ENCODE measurements around the gene GPR153.

DNA sequence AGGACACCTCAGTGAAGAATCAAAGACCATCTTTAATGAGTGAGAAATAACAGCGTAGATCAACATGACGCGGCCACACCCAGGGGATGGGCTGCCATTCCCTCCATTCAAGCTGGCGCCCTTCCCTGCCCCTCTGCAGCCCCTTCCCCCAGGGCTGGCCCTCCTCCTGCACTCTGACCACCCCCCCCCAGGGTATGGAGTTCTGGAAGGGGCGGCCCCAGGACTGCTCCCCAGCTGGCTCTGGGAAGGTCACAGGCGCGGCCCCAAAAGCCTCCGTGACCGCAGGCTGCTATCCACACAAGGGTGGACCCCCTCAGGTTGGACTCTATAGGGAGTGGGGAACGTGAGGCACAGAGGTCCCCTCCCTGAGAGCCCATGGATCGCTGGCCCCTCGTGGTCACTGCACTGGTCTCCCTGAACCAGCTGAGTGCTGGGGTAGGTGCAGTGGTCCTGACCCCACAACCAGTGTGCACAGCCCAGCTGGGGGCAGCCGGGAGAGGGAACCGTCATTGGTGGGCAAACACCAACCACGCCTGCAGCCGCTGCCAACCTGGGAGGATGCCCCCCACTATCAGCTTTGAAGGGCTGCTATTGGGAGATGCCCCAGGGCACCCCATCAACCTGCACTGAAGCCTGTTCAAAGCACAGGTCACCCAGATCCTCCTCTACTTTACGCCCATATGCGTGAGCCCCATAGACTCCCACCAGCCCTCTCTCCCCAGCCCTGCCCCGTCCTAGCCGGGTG is 16.1 kb upstream of the GPR153 start:
- TF ChIP-seq, protein P1, sequence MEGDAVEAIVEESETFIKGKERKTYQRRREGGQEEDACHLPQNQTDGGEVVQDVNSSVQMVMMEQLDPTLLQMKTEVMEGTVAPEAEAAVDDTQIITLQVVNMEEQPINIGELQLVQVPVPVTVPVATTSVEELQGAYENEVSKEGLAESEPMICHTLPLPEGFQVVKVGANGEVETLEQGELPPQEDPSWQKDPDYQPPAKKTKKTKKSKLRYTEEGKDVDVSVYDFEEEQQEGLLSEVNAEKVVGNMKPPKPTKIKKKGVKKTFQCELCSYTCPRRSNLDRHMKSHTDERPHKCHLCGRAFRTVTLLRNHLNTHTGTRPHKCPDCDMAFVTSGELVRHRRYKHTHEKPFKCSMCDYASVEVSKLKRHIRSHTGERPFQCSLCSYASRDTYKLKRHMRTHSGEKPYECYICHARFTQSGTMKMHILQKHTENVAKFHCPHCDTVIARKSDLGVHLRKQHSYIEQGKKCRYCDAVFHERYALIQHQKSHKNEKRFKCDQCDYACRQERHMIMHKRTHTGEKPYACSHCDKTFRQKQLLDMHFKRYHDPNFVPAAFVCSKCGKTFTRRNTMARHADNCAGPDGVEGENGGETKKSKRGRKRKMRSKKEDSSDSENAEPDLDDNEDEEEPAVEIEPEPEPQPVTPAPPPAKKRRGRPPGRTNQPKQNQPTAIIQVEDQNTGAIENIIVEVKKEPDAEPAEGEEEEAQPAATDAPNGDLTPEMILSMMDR (IDR thresholded peaks at IDR 0.05): no peak
- TF ChIP-seq POLR2AphosphoS5 (IDR thresholded peaks at IDR 0.05): no peak

Data from suprapubic skin (tissue), 3 donors.